Neural cell (in vitro differentiated cells): Measurements from ENCODE around the gene MYH6. TPM values are rescaled to one million over a fixed set of nuclear protein-coding genes. Genes with fewer than 3 reads are reported as not detected.

Experiments used
- H2AFZ ChIP-seq: fragments of 200-600, 300-800 bp; sonication (generic), shearing (Covaris generic); 2 replicates; pipeline ENCODE4 v1.6.0; 2014; ENCODE audit warnings: low read depth, mild to moderate bottlenecking, antibody characterized with exemption, low read length, moderate library complexity
- H3F3A ChIP-seq: fragments of 200-600 bp; shearing (Covaris generic); 2 replicates; pipeline ENCODE4 v1.6.1; 2016; ENCODE audit warnings: mild to moderate bottlenecking, moderate library complexity, mixed read lengths, antibody characterized with exemption, low read length; ENCODE audit not compliant: insufficient read depth, poor library complexity, severe bottlenecking
- H3K27ac ChIP-seq: fragments of 200-600, 300-800 bp; sonication (generic), shearing (Covaris generic); 2 replicates; pipeline ENCODE4 v1.5.1; 2014; ENCODE audit warnings: mild to moderate bottlenecking, low read length, moderate library complexity
- H3K27me3 ChIP-seq: fragments of 300-800, 200-600 bp; sonication (generic), shearing (Covaris generic); 2 replicates; pipeline ENCODE4 v1.6.0; 2014; ENCODE audit warnings: mild to moderate bottlenecking, low read depth, low read length, moderate library complexity; ENCODE audit not compliant: insufficient read depth
- H3K36me3 ChIP-seq: fragments of 300-800, 200-600 bp; sonication (generic), shearing (Covaris generic); 2 replicates; pipeline ENCODE4 v1.5.1; 2014; ENCODE audit warnings: mild to moderate bottlenecking, antibody characterized with exemption, low read length, moderate library complexity; ENCODE audit not compliant: insufficient read depth
- H3K4me2 ChIP-seq: fragments of 300-800, 200-600 bp; sonication (generic), shearing (Covaris generic); 2 replicates; pipeline ENCODE4 v1.6.0; 2014; ENCODE audit warnings: mild to moderate bottlenecking, low read length
- H3K4me3 ChIP-seq: fragments of 300-800, 200-600 bp; sonication (generic), shearing (Covaris generic); 2 replicates; pipeline ENCODE4 v1.5.1; 2014; ENCODE audit warnings: mild to moderate bottlenecking, low read length, moderate library complexity
- H3K79me2 ChIP-seq: fragments of 200-600 bp; shearing (Covaris generic); replicated peaks from 2 replicates; pipeline ENCODE4 v1.6.0; 2014; ENCODE audit warnings: mild to moderate bottlenecking, low read length, moderate library complexity; ENCODE audit not compliant: insufficient read depth
- H3K9ac ChIP-seq: fragments of 300-800, 200-600 bp; sonication (generic), shearing (Covaris generic); 2 replicates; pipeline ENCODE4 v1.6.1; 2016; ENCODE audit warnings: mild to moderate bottlenecking, low read length, mixed read lengths
- H3K9me2 ChIP-seq: fragments of 200-600 bp; shearing (Covaris generic); 2 replicates; pipeline ENCODE4 v1.6.1; 2016; ENCODE audit warnings: mild to moderate bottlenecking, low read length, mixed read lengths; ENCODE audit not compliant: insufficient read depth
- H3K9me3 ChIP-seq: fragments of 200-600, 300-800 bp; sonication (generic), shearing (Covaris generic); 2 replicates; pipeline ENCODE4 v1.6.1; 2016; ENCODE audit warnings: mild to moderate bottlenecking, mixed run types, low read length, moderate library complexity, mixed read lengths
- H4K20me1 ChIP-seq: fragments of 200-600 bp; shearing (Covaris generic); 2 replicates; pipeline ENCODE4 v1.6.1; 2016; ENCODE audit warnings: mild to moderate bottlenecking, mixed run types; ENCODE audit not compliant: insufficient read depth
- EP300 ChIP-seq: fragments of 450-650 bp; conservative IDR thresholded peaks from 2 replicates; pipeline ENCODE4 v1.6.1; 2014; ENCODE audit warnings: antibody characterized with exemption, mild to moderate bottlenecking, moderate library complexity; ENCODE audit not compliant: poor library complexity, severe bottlenecking
- EZH2 ChIP-seq: fragments of 200-600, 300-800 bp; shearing (Covaris generic), sonication (generic); IDR thresholded peaks from 2 replicates; pipeline ENCODE4 v1.6.1; 2014; ENCODE audit warnings: antibody characterized with exemption, low read length, borderline replicate concordance, mild to moderate bottlenecking; ENCODE audit not compliant: insufficient read depth, poor library complexity, severe bottlenecking
- MXI1 ChIP-seq: fragments of 450-650 bp; conservative IDR thresholded peaks from 2 replicates; pipeline ENCODE4 v1.6.1; 2014; ENCODE audit warnings: antibody characterized with exemption, mild to moderate bottlenecking; ENCODE audit not compliant: poor library complexity, severe bottlenecking
- POLR2AphosphoS5 ChIP-seq: IDR thresholded peaks from 2 replicates; pipeline ENCODE4 v1.6.1; 2012
- RAD21 ChIP-seq: fragments of 450-650 bp; conservative IDR thresholded peaks from 2 replicates; pipeline ENCODE4 v1.6.1; 2014; ENCODE audit warnings: antibody characterized with exemption, mild to moderate bottlenecking, moderate library complexity
- SMC3 ChIP-seq: fragments of 450-650 bp; conservative IDR thresholded peaks from 2 replicates; pipeline ENCODE4 v1.6.1; 2014; ENCODE audit warnings: antibody characterized with exemption, mild to moderate bottlenecking, moderate library complexity; ENCODE audit not compliant: poor library complexity
- TAF1 ChIP-seq: IDR thresholded peaks from 2 replicates; pipeline ENCODE4 v1.6.1; 2012; ENCODE audit warnings: low read depth
- polyA plus RNA-seq: library from polyadenylated mRNA; depleted of rRNA; stranded (reverse); fragments of >200 nt; gene quantifications from 2 replicates; pipeline ENCODE4 v1.2.3, GENCODE V29; 2014
- TF ChIP-seq, protein P1 (sequence below): fragments of 450-650 bp; IDR thresholded peaks from 2 replicates; pipeline ENCODE4 v1.5.1; 2014; ENCODE audit warnings: antibody characterized with exemption, mild to moderate bottlenecking, moderate library complexity; ENCODE audit not compliant: poor library complexity, severe bottlenecking
- TF ChIP-seq, protein P2 (sequence below): IDR thresholded peaks from 2 replicates; pipeline ENCODE4 v1.6.1; 2012; ENCODE audit warnings: borderline replicate concordance

Gene MYH6
- polyA plus RNA-seq, 1 donor from 2014 or later: not detected

DNA sequence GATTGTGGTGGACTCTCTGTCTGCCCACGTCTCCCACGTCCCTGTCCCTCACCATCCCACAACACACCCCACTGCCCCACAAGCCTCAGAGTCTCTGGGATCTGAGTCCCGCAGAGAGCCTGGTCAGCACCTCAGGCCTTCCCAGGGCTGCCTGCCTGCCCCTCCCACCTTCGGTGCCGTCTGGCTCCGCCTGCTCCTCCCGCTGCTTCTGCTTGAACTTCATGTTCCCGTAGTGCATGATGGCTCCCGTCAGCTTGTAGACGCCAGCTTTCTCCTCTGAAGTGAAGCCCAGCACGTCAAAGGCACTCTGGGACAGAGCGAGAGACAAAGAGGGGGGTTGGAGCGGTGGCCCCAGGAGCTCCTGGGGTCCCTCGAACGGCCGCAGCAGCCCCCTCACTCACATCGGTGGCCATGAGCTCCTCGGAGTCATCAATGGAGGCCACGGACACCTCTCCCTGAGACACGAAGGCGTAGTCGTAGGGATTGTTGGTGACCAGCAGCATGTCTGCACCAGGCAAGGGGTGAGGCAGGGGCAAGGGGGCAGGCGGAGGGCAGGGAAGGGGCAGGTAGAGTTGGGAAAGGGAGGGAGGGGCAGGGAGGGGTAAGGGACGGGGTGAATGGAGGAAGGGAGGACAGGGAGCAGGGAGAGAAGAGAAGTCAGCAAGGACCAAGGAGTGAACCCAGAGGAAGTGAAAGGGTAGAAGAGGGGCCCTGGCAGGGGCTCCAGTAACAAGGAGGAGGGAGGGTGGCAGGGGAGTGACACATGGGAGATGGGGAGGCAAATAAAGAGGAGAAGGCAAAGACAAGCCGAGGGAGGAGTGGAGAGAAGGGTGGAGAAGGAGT lies 5.6 kb downstream of the MYH6 start:
- Histone ChIP-seq H3K9me2 (no peaks in the 10 kb centered on the region), H4K20me1 (no peaks in the 10 kb centered on the region), H3K79me2 (no peaks in the 10 kb centered on the region), H3K36me3 (no peaks in the 10 kb centered on the region), H3K9me3 (no peaks in the 10 kb centered on the region), H3K4me3 (no peak overlapping the region), H3K4me2 (no peak overlapping the region), H3K9ac (no peak overlapping the region), H2AFZ (no peak overlapping the region), H3F3A (no peaks in the 10 kb centered on the region), H3K27ac (no peak overlapping the region), H3K27me3 (no peaks in the 10 kb centered on the region)
- TF ChIP-seq, protein P1, sequence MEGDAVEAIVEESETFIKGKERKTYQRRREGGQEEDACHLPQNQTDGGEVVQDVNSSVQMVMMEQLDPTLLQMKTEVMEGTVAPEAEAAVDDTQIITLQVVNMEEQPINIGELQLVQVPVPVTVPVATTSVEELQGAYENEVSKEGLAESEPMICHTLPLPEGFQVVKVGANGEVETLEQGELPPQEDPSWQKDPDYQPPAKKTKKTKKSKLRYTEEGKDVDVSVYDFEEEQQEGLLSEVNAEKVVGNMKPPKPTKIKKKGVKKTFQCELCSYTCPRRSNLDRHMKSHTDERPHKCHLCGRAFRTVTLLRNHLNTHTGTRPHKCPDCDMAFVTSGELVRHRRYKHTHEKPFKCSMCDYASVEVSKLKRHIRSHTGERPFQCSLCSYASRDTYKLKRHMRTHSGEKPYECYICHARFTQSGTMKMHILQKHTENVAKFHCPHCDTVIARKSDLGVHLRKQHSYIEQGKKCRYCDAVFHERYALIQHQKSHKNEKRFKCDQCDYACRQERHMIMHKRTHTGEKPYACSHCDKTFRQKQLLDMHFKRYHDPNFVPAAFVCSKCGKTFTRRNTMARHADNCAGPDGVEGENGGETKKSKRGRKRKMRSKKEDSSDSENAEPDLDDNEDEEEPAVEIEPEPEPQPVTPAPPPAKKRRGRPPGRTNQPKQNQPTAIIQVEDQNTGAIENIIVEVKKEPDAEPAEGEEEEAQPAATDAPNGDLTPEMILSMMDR: no peak
- TF ChIP-seq EZH2: no peak
- no peak for TF ChIP-seq SMC3
- TF ChIP-seq EP300: no peak
- TF ChIP-seq POLR2AphosphoS5: no peak
- TF ChIP-seq, protein P2, sequence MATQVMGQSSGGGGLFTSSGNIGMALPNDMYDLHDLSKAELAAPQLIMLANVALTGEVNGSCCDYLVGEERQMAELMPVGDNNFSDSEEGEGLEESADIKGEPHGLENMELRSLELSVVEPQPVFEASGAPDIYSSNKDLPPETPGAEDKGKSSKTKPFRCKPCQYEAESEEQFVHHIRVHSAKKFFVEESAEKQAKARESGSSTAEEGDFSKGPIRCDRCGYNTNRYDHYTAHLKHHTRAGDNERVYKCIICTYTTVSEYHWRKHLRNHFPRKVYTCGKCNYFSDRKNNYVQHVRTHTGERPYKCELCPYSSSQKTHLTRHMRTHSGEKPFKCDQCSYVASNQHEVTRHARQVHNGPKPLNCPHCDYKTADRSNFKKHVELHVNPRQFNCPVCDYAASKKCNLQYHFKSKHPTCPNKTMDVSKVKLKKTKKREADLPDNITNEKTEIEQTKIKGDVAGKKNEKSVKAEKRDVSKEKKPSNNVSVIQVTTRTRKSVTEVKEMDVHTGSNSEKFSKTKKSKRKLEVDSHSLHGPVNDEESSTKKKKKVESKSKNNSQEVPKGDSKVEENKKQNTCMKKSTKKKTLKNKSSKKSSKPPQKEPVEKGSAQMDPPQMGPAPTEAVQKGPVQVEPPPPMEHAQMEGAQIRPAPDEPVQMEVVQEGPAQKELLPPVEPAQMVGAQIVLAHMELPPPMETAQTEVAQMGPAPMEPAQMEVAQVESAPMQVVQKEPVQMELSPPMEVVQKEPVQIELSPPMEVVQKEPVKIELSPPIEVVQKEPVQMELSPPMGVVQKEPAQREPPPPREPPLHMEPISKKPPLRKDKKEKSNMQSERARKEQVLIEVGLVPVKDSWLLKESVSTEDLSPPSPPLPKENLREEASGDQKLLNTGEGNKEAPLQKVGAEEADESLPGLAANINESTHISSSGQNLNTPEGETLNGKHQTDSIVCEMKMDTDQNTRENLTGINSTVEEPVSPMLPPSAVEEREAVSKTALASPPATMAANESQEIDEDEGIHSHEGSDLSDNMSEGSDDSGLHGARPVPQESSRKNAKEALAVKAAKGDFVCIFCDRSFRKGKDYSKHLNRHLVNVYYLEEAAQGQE: no peak
- no peak for TF ChIP-seq TAF1
- TF ChIP-seq RAD21: no peak
- no peak for TF ChIP-seq MXI1

DNA sequence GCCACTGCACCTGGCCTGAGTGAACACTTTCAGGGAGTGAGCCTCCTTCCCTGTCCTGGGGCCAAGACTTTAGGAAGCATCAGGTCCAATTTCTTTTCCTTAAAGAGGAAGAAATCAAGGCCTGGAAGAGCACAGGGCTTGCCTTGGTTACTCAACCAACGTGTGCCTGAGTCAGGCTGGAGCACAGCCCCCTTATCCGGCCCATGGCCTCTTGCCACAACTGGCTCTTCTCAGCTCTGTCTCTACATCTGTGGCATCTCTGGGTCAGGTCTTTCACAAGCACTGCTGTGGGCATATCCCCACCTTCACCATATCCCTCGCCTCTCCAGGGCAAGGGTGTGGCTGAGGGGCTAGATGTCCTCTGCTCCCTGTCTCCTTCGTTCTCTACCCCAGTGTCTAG lies 6.8 kb downstream of the MYH6 start:
- H2AFZ ChIP-seq: no peak overlapping the region
- no peaks in the 10 kb centered on the region for H3F3A ChIP-seq

More for the DNA sequence above, 6.8 kb downstream of the MYH6 start:
- Histone ChIP-seq H3K79me2 (no peaks in the 10 kb centered on the region), H4K20me1 (no peaks in the 10 kb centered on the region), H3K4me3 (no peak overlapping the region), H3K36me3 (no peaks in the 10 kb centered on the region), H3K9ac (no peak overlapping the region), H3K4me2 (no peak overlapping the region), H3K27ac (no peak overlapping the region), H3K9me2 (no peaks in the 10 kb centered on the region), H3K27me3 (no peaks in the 10 kb centered on the region), H3K9me3 (no peaks in the 10 kb centered on the region)
- TF ChIP-seq, protein P1: no peak
- TF ChIP-seq EZH2 (no peak), EP300 (no peak), TAF1 (no peak), SMC3 (no peak), RAD21 (no peak), POLR2AphosphoS5 (no peak), MXI1 (no peak)
- TF ChIP-seq, protein P2: no peak
